HG03575 (cell line): ENCODE results near the gene SPRED2.
"Not testable (repeated sequence)": the region's sequence is repeated elsewhere in the genome, so short reads cannot be mapped to it uniquely, and the experiment has no call there.

Experiments used
- ATAC-seq: cut with Tn5 transposase; IDR thresholded peaks from one replicate; pipeline ENCODE4 v1.9.1; 2021; ENCODE audit not compliant: unreplicated experiment, insufficient number of reproducible peaks, low FRiP score; ENCODE audit errors: extremely low read depth

The SPRED2 gene

DNA sequence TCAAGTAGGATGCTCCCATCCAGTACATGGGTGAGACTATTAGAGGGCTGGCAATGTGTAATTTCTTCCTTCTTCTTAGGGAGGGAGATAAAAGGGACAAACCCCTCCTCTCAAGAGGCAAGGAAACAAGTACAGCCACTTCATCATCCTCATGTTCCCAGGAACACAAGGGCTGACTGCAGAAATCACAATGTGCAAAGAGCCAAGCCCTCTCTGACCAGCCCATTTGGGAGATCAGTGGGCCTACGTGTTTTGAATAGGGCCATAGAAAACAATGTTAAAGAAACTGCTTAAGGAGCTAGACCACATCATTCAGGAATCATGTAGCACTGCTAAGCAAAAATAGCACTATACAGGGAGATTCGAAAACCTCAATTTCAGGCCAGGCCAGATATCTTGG, 107.3 kb downstream of the SPRED2 start:
- no peak for ATAC-seq

- no peak for ATAC-seq
Observed at GRCh38 chr2:65320946-65321345, 111.5 kb downstream of the SPRED2 start.

DNA sequence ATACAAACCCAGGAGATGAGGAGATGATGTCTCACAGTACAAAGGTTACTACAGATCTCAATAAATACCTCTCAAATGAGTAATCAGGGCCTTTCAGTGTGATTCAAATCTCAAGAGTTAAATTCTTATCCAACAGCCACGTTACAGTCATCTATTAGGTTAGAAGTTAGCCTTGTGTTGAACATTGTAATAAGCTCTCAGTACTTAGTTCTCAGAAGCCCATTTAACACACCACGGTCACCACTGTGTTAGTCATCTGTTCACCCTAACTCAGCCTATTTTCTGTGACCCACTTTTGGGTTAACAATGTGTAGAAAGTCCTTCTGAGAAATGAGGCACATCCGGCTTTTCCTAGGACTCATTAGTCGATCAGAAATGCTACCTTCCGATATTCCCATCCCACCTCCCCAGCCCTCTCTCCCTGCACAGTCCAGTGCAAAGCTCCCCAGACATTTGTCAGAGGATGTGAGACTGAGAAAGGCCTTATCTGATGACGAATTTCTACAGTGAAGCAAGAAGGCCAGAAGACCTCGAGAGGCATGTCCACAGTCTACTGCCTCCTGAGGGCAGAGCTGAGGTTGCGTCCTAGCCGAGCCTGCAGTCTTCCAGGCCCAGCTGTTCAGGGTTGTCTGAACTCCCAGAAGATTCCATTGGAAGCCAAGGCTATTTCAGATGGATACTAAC, 112.2 kb downstream of the SPRED2 start:
- ATAC-seq = peak; percentile 41

GRCh38 chr2:65319674-65320041, 112.7 kb downstream of the SPRED2 start:
- no peak for ATAC-seq

GRCh38 chr2:65319072-65319673, 113.2 kb downstream of the SPRED2 start:
- ATAC-seq = no peak

- ATAC-seq = no peak
Observed at GRCh38 chr2:65317841-65318240, 114.6 kb downstream of the SPRED2 start.

- ATAC-seq = not testable (repeated sequence)
Observed at GRCh38 chr2:65317351-65317750, 115.0 kb downstream of the SPRED2 start.

DNA sequence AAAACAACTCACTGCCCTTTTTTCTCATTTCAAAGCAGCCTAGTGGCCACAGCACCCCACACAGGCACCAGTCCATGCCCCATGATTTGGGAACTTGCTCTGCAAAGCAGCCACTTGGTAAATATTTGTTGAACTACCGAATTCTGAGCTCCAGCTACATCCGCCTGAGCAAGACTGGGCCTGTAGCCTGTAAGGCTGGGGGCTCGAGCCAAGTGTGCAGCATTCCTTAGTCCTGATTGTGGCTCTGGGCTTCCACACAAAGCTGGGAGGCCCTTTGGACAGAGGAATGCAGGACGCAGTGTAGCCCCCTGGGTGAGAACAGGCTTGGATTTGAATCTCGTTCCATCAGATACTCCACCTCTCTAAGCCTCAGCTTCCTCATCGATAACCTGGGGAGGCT, 116.3 kb downstream of the SPRED2 start:
- ATAC-seq = no peak

- ATAC-seq = no peak
Observed at GRCh38 chr2:65314801-65315441, 117.5 kb downstream of the SPRED2 start.

DNA sequence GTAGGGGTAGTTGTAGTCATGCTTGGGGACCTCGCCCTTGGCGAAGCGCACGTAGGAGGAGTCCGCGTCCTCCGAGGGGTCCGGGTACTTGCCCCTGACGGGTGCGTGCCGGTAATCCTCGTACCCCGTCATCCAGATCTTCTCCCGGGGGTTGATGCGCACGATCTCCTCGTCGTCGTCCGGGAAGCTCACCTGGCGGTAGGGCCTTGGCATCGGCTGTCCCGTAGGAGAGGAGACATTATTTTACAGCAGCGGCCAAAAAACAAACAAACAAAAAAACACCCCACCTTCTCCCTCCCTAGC, 118.5 kb downstream of the SPRED2 start:
- no peak for ATAC-seq

GRCh38 chr2:65313126-65313953, 119.1 kb downstream of the SPRED2 start:
- ATAC-seq = no peak

GRCh38 chr2:65311596-65311995, 120.8 kb downstream of the SPRED2 start:
- no peak for ATAC-seq

GRCh38 chr2:65311049-65311448, 121.3 kb downstream of the SPRED2 start:
- no peak for ATAC-seq

DNA sequence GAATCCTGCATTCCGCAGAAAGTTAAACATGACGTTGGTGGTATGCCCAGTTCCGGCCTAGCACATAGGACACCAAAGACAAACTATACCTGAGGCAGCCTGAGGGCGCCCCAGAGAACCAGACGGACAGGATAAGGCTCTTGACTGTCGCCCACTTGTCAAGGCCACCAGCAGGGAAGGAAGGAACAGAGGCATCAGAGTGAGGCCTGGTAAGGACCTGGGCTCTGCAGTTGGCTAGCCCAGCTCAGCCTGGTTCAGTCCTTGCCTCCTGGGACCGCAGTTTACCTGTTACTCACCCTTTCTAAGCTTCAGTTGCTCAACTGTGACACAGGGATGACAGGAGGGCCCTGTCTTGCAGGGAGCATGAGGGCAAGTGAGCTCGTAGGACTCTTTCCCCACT, 122.7 kb downstream of the SPRED2 start:
- ATAC-seq = no peak

- ATAC-seq = no peak
Observed at GRCh38 chr2:65305934-65306333, 126.5 kb downstream of the SPRED2 start.

DNA sequence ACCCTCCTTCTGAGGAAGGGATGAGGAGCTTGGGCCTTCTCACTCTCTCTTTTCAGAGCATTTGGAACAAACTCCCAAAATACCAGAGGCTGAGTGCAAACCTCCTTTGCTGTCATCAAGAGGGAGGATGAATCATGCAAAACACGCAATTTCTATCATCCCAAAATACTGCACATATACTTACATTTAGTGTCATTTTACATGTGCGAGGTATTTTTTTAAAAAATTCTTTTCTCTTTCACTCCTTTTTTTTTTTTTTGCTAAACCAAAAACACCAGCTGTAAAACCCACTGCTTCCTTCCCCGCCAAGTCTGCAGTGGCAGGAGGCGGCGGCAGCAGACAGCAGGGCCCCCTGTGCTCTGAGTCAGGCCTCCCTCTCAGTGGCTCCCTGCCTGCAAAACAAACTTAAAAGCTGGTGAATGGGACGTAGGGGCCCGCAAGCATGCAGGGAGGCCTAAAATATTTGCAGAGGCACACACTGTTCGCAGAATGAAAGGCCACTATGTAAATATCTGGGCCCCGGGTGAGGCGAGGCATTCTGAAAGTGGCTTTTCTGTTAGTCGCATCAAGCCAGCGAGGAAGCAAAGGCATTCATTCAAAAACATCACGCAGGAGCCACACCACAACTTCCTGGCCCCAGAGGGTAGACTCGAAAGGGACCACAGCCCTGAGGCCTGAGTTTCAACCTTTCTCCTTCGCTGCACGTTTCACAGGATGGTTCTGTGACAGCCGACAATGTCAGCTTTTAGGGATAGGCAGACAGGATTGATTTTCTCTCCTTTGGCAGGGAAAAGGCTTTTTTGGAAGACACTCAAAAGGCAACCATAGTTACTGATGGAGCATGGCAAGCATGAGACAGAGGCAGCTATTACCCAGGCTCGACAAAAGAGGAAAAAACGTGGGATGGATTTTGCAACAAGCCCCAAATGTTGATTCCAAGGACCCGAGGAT, 131.4 kb downstream of the SPRED2 start:
- peak; percentile 86 for ATAC-seq

DNA sequence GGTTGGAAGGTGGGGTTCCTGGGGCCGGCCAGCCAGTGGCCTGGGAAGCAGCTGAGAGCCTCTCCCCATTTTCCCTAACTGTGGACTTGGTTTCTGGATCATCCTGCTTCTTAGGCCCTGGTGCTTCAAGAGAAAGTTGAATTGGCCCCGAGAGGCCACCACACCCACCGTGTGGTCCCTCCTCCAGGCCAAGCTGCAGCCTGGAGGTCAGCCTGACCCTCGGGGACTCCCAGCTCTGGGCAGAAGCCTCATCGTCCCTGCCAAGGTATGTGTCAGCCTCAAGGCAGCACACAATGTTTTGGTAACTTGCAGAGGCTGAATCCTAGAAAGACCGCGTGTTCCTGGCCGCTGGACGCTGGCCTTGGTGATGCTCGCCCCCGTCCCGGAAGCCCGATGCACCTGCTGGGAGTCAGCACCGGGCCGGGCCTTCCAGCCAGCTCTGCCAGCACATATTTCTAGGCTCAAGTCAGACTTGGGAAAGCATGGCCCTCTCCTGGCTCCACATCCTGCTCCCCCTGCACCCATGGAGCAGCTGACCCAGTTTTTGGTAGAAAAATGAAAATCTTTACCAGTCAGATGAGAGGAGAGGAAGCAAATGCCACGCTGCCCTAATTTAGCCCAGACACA, 132.2 kb downstream of the SPRED2 start:
- no peak for ATAC-seq

DNA sequence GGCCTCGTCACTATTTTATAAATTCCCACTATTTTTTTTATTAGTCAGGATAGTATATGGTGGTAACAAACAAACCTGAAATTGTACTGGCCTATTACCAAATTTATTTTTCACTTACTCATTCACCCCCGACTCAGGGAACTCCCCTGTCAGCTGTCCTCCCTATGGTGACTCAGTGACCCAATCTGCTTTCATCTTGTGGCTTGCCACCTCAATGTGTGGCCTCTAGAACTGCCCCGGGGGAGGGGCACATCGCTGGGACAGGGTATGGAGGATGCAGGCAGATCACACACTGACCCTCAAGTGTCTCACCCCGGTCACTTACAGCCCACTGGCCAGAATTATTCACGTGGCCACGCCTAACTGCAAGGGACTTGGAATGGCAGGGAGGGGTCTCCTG, 133.2 kb downstream of the SPRED2 start:
- no peak for ATAC-seq
